ENCODE measurements around the gene TTC39A. TPM values are rescaled to one million over a fixed set of nuclear protein-coding genes. Genes with fewer than 3 reads are reported as not detected.

TTC39A gene
- total and polyA plus RNA-seq, 2 donors (not counting 1 experiment from before 2014, with no cell fraction given): 0.28 to 1.5 TPM

DNA sequence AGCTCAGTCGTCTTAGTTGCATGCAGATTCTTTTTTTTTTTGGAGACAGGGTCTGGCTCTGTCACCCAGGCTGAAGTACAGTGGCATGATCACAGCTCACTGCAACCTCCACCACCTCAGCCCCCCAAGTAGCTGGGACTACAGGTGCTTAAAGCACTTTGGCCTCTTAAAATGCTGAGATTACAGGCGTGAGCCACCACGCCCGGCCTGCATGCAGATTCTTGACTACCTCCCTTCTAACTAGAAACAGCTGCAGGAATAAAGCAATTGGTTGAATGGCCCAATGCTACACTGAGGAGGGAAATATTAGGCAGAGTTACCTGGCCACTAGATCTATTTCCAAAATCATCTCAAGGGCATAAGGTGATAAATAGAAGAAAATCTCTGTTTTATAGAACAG lies 29.5 kb upstream of the TTC39A start:
- Histone ChIP-seq H3K4me3 (replicated peaks in 1 of 4; ENCODE audit: control extremely low read depth in 1 of 4, insufficient read depth in 1 of 4, low read depth in 3 of 4, low read length in 4 of 4) (no peak overlapping the region), H3K36me3 (ENCODE audit: control insufficient read depth, insufficient read depth, low read length) (no peaks in the 10 kb centered on the region), H3K4me1 (ENCODE audit: control insufficient read depth, extremely low read depth, insufficient read depth, low read length) (no peaks in the 10 kb centered on the region), H3K9ac (ENCODE audit: insufficient read depth, low read length) (no peak overlapping the region), H3K4me2 (ENCODE audit: extremely low read depth, insufficient read depth, low read length) (no peak overlapping the region), H4K20me1 (ENCODE audit: control insufficient read depth, extremely low read depth, insufficient read depth, low read length) (no peaks in the 10 kb centered on the region), H3K9me3 (ENCODE audit: control insufficient read depth, insufficient read depth, low read depth, low read length) (no peaks in the 10 kb centered on the region), H2AFZ (ENCODE audit: low read length) (no peak overlapping the region), H3K27me3 (ENCODE audit: control insufficient read depth, insufficient read depth, low read length) (no peaks in the 10 kb centered on the region), H3K27ac (ENCODE audit: insufficient read depth, low read length) (no peak overlapping the region), H3K79me2 (ENCODE audit: control insufficient read depth, insufficient read depth, low read length) (no peaks in the 10 kb centered on the region)
- no peak for DNase-seq (ENCODE audit: low read depth in 2 of 2)
- TF ChIP-seq EZH2 (IDR thresholded peaks at IDR 0.05; ENCODE audit: low read length, missing control alignments): no peak
- TF ChIP-seq, protein P1, sequence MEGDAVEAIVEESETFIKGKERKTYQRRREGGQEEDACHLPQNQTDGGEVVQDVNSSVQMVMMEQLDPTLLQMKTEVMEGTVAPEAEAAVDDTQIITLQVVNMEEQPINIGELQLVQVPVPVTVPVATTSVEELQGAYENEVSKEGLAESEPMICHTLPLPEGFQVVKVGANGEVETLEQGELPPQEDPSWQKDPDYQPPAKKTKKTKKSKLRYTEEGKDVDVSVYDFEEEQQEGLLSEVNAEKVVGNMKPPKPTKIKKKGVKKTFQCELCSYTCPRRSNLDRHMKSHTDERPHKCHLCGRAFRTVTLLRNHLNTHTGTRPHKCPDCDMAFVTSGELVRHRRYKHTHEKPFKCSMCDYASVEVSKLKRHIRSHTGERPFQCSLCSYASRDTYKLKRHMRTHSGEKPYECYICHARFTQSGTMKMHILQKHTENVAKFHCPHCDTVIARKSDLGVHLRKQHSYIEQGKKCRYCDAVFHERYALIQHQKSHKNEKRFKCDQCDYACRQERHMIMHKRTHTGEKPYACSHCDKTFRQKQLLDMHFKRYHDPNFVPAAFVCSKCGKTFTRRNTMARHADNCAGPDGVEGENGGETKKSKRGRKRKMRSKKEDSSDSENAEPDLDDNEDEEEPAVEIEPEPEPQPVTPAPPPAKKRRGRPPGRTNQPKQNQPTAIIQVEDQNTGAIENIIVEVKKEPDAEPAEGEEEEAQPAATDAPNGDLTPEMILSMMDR (conservative IDR thresholded peaks at IDR 0.05 in 1 of 2, IDR thresholded peaks at IDR 0.05 in 1 of 2; ENCODE audit: low read depth in 1 of 2, low read length in 2 of 2): no peak

DNA sequence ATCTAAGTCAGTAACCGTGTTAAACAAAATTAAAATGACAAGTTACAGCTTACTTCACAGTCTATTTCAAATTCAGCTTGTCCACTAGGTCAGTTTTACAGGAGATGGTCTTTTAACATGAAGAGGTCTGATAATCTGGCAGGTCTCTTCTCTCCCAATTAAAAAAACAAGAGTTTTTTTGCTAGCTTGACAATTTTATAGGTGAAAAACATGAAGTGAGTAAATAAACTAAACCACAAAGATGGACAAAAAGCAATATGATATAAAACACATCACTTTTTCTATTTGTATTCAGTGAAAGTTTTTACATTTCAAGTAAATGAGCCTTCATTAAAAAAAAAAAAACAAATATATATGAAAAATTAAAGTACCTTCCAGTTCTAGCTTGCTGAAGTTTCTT lies 25.0 kb upstream of the TTC39A start:
- Histone ChIP-seq H3K4me2 (ENCODE audit: extremely low read depth, insufficient read depth, low read length) (no peak overlapping the region), H2AFZ (ENCODE audit: low read length) (no peak overlapping the region), H3K79me2 (ENCODE audit: control insufficient read depth, insufficient read depth, low read length) (no peaks in the 10 kb centered on the region), H3K4me3 (replicated peaks in 1 of 4; ENCODE audit: control extremely low read depth in 1 of 4, insufficient read depth in 1 of 4, low read depth in 3 of 4, low read length in 4 of 4) (no peak overlapping the region), H3K9me3 (ENCODE audit: control insufficient read depth, insufficient read depth, low read depth, low read length) (no peaks in the 10 kb centered on the region), H4K20me1 (ENCODE audit: control insufficient read depth, extremely low read depth, insufficient read depth, low read length) (no peaks in the 10 kb centered on the region), H3K9ac (ENCODE audit: insufficient read depth, low read length) (no peak overlapping the region), H3K36me3 (ENCODE audit: control insufficient read depth, insufficient read depth, low read length) (peaks cover 2% of the 10 kb centered on the region), H3K27ac (ENCODE audit: insufficient read depth, low read length) (no peak overlapping the region), H3K4me1 (ENCODE audit: control insufficient read depth, extremely low read depth, insufficient read depth, low read length) (no peaks in the 10 kb centered on the region), H3K27me3 (ENCODE audit: control insufficient read depth, insufficient read depth, low read length) (no peaks in the 10 kb centered on the region)
- no peak for DNase-seq (ENCODE audit: low read depth in 2 of 2)
- TF ChIP-seq, protein P1 (conservative IDR thresholded peaks at IDR 0.05 in 1 of 2, IDR thresholded peaks at IDR 0.05 in 1 of 2; ENCODE audit: low read depth in 1 of 2, low read length in 2 of 2): no peak
- no peak for TF ChIP-seq EZH2 (IDR thresholded peaks at IDR 0.05; ENCODE audit: low read length, missing control alignments)

DNA sequence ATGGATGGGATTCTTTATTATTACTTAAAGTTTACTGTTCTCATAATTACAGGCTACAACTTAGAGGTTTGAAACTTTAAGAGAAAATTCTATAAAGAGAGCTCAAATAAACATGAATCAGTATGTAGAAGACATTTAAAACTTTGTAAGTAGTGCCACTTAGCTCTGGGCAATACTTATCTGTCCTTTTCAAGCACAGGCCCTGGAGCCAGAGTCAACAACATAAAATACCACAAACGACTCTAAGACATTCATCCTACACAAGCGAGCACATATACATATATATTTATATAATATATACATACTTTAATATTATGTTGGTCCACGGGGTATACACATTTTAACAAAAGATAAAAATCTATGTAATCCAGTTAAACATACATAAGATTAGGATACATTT lies 24.1 kb upstream of the TTC39A start:
- H2AFZ ChIP-seq (ENCODE audit: low read length): no peak overlapping the region
- no peak overlapping the region for H3K4me3 ChIP-seq (replicated peaks in 1 of 4; ENCODE audit: control extremely low read depth in 1 of 4, insufficient read depth in 1 of 4, low read depth in 3 of 4, low read length in 4 of 4)
- H3K9ac ChIP-seq (ENCODE audit: insufficient read depth, low read length): no peak overlapping the region
- H3K4me2 ChIP-seq (ENCODE audit: extremely low read depth, insufficient read depth, low read length): no peak overlapping the region
- peaks cover 2% of the 10 kb centered on the region for H3K36me3 ChIP-seq (ENCODE audit: control insufficient read depth, insufficient read depth, low read length)
- H3K27me3 ChIP-seq (ENCODE audit: control insufficient read depth, insufficient read depth, low read length): no peaks in the 10 kb centered on the region
- no peaks in the 10 kb centered on the region for H4K20me1 ChIP-seq (ENCODE audit: control insufficient read depth, extremely low read depth, insufficient read depth, low read length)
- no peaks in the 10 kb centered on the region for H3K79me2 ChIP-seq (ENCODE audit: control insufficient read depth, insufficient read depth, low read length)
- H3K9me3 ChIP-seq (ENCODE audit: control insufficient read depth, insufficient read depth, low read depth, low read length): no peaks in the 10 kb centered on the region
- H3K4me1 ChIP-seq (ENCODE audit: control insufficient read depth, extremely low read depth, insufficient read depth, low read length): no peaks in the 10 kb centered on the region
- TF ChIP-seq, protein P1 (conservative IDR thresholded peaks at IDR 0.05 in 1 of 2, IDR thresholded peaks at IDR 0.05 in 1 of 2; ENCODE audit: low read depth in 1 of 2, low read length in 2 of 2): no peak
- no peak for TF ChIP-seq EZH2 (IDR thresholded peaks at IDR 0.05; ENCODE audit: low read length, missing control alignments)
- DNase-seq (ENCODE audit: low read depth in 2 of 2): no peak
- H3K27ac ChIP-seq (ENCODE audit: insufficient read depth, low read length): no peak overlapping the region
